ENCODE data around the gene PLEKHA6. TPM values are rescaled to one million over a fixed set of nuclear protein-coding genes. Genes with fewer than 3 reads are reported as not detected.

Gene PLEKHA6
- total RNA-seq, 1 donor from 2014 or later = 1.0 TPM

- H3K27me3 ChIP-seq (ENCODE audit: control insufficient read depth in 3 of 3, insufficient read depth in 3 of 3, low read length in 3 of 3) = peaks cover 4 to 31% (median 8%) of the 10 kb centered on the region in 3 donors
- H3K9ac ChIP-seq (ENCODE audit: low read depth in 1 of 3, low read length in 3 of 3) = no peak within 1 kb of the TSS
- H3K4me1 ChIP-seq (ENCODE audit: control insufficient read depth in 3 of 3, insufficient read depth in 3 of 3, low read length in 3 of 3) = peaks cover 24 to 47% (median 27%) of the 10 kb centered on the region in 3 donors
- no peaks in the 10 kb centered on the region for H3K36me3 ChIP-seq (ENCODE audit: control insufficient read depth in 3 of 3, insufficient read depth in 3 of 3, low read length in 3 of 3)
- no peaks in the 10 kb centered on the region for H3K9me3 ChIP-seq (ENCODE audit: control insufficient read depth in 3 of 3, low read length in 3 of 3)
- H3K4me3 ChIP-seq (ENCODE audit: low read length in 3 of 3) = no peak within 1 kb of the TSS
- H3K27ac ChIP-seq (ENCODE audit: low read depth, low read length) = no peak within 1 kb of the TSS
Measured at GRCh38 chr1:204196068-204196795, 163.5 kb downstream of the PLEKHA6 start, which contains the start of gene KISS1. KISS1 (minus strand) TSS chr1:204196491; CDS start chr1:204192876, 3,615 bp downstream.

DNA sequence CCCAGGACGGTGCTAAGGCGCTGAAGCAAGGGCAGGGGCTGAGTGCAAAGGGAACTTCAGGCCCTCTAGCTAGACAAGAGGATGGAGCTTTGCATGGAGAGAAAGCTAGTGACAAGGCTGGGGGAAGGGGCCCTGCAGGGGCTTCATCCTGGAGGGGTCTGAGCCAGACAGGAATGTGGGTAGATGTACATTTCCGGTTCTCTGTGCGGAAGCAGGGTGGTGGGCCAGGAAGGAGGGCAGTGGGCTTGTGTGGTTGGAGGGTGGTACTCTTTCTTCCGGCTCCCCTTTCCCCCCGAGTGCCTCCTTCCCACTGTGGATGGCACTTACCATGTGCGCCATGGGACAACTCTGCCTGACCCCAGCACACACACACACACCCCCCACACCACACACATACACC is 165.0 kb downstream of the PLEKHA6 start:
- Histone ChIP-seq H3K27ac (ENCODE audit: low read depth, low read length) (no peak overlapping the region), H3K4me3 (ENCODE audit: low read length in 3 of 3) (no peak overlapping the region), H3K27me3 (ENCODE audit: control insufficient read depth in 3 of 3, insufficient read depth in 3 of 3, low read length in 3 of 3) (peaks cover 5 to 32% (median 8%) of the 10 kb centered on the region in 3 donors), H3K9ac (ENCODE audit: low read depth in 1 of 3, low read length in 3 of 3) (no peak overlapping the region), H3K36me3 (ENCODE audit: control insufficient read depth in 3 of 3, insufficient read depth in 3 of 3, low read length in 3 of 3) (no peaks in the 10 kb centered on the region), H3K4me1 (ENCODE audit: control insufficient read depth in 3 of 3, insufficient read depth in 3 of 3, low read length in 3 of 3) (peaks cover 20 to 43% (median 25%) of the 10 kb centered on the region in 3 donors), H3K9me3 (ENCODE audit: control insufficient read depth in 3 of 3, low read length in 3 of 3) (no peaks in the 10 kb centered on the region)

DNA sequence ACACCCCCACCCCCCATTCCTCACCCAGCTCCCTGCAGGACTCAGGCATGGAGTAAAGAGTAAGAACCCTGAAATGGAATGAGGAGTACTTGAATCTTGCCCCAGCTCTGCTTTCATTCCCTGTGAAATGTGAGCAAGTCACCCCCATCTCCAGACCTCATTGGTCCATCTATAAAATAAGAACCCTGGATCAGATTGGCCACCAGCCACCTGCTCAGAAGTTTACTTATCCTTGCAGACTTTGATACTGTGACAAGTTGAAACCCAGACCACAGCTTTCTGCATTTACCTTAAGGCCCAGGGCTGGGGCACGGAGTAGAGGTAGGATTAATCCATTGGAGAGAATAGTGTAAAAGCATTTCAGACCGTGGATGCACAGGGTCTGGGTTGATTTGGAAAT is 165.6 kb downstream of the PLEKHA6 start:
- no peak overlapping the region for H3K9ac ChIP-seq (ENCODE audit: low read depth in 1 of 3, low read length in 3 of 3)
- H3K27me3 ChIP-seq (ENCODE audit: control insufficient read depth in 3 of 3, insufficient read depth in 3 of 3, low read length in 3 of 3) = peaks cover 12 to 39% (median 12%) of the 10 kb centered on the region in 3 donors
- H3K36me3 ChIP-seq (ENCODE audit: control insufficient read depth in 3 of 3, insufficient read depth in 3 of 3, low read length in 3 of 3) = no peaks in the 10 kb centered on the region
- H3K9me3 ChIP-seq (ENCODE audit: control insufficient read depth in 3 of 3, low read length in 3 of 3) = no peaks in the 10 kb centered on the region
- H3K4me3 ChIP-seq (ENCODE audit: low read length in 3 of 3) = no peak overlapping the region
- peaks cover 13 to 36% (median 19%) of the 10 kb centered on the region in 3 donors for H3K4me1 ChIP-seq (ENCODE audit: control insufficient read depth in 3 of 3, insufficient read depth in 3 of 3, low read length in 3 of 3)
- H3K27ac ChIP-seq (ENCODE audit: low read depth, low read length) = no peak overlapping the region

DNA sequence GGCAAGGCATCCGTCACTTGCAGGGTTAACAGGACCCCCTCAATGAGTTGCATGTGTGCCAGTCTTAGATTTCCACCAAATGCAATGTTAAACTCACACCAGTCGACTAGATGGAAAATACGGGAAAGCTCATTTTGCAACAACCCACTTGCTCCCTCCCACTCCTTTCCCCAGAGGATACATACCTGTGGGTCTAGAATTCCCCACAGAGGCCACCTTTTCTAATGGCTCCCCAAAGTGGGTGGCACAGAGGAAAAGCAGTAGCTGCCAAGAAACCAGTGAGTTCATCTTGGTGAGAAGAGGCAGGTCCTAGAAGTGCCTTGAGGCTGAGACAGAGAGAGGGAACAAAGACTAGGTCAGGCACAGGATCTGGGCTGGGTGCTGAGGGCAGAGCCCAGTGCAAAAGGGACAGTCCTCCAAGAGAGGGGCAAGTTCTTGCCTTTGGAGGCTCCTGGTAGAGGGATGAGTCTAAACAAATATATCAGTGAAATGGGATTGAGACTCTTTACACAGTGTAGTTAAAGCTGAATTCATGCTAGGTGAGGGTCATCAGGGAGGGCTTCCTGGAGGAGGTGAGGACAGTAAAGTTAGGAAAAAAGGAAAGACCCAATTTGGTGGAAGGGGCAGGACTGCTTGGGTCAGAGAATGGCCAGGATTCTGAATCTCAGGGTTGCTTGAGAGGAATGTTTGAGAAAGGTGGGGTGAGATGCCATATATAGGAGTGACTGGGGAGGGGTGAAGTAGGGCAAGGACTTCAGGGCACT is 167.0 kb downstream of the PLEKHA6 start:
- Histone ChIP-seq H3K27ac (ENCODE audit: low read depth, low read length) (no peak overlapping the region), H3K36me3 (ENCODE audit: control insufficient read depth in 3 of 3, insufficient read depth in 3 of 3, low read length in 3 of 3) (no peaks in the 10 kb centered on the region), H3K9ac (ENCODE audit: low read depth in 1 of 3, low read length in 3 of 3) (no peak overlapping the region), H3K4me1 (ENCODE audit: control insufficient read depth in 3 of 3, insufficient read depth in 3 of 3, low read length in 3 of 3) (peaks cover 2 to 23% (median 7%) of the 10 kb centered on the region in 3 donors), H3K9me3 (ENCODE audit: control insufficient read depth in 3 of 3, low read length in 3 of 3) (no peaks in the 10 kb centered on the region), H3K27me3 (ENCODE audit: control insufficient read depth in 3 of 3, insufficient read depth in 3 of 3, low read length in 3 of 3) (peaks cover 19 to 51% (median 20%) of the 10 kb centered on the region in 3 donors), H3K4me3 (ENCODE audit: low read length in 3 of 3) (no peak overlapping the region)

DNA sequence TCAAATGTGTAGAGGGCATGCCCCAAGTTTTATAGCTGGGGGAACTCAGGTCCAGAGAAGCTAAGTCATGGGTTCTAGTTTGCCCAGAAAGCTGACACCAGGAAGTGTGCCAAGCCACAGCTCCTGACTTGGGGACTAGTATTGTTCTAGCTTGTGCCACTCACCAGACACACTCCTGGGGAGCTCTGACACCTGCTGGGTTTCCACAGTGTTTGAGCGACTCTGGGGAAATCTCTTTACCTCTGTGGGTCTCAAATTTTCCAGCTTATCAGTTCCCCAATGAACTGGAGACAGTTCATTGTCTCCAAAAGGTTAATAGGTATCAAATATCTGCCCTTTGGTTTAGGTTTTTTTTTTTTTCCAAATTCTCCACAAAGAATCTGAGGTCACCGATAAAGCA is 167.7 kb downstream of the PLEKHA6 start:
- no peak overlapping the region for H3K4me3 ChIP-seq (ENCODE audit: low read length in 3 of 3)
- H3K36me3 ChIP-seq (ENCODE audit: control insufficient read depth in 3 of 3, insufficient read depth in 3 of 3, low read length in 3 of 3) = no peaks in the 10 kb centered on the region
- peaks cover 2 to 19% (median 7%) of the 10 kb centered on the region in 3 donors for H3K4me1 ChIP-seq (ENCODE audit: control insufficient read depth in 3 of 3, insufficient read depth in 3 of 3, low read length in 3 of 3)
- H3K9ac ChIP-seq (ENCODE audit: low read depth in 1 of 3, low read length in 3 of 3) = no peak overlapping the region
- no peaks in the 10 kb centered on the region for H3K9me3 ChIP-seq (ENCODE audit: control insufficient read depth in 3 of 3, low read length in 3 of 3)
- no peak overlapping the region for H3K27ac ChIP-seq (ENCODE audit: low read depth, low read length)
- H3K27me3 ChIP-seq (ENCODE audit: control insufficient read depth in 3 of 3, insufficient read depth in 3 of 3, low read length in 3 of 3) = peaks cover 26 to 57% (median 27%) of the 10 kb centered on the region in 3 donors

- no peaks in the 10 kb centered on the region for H3K36me3 ChIP-seq (ENCODE audit: control insufficient read depth in 3 of 3, insufficient read depth in 3 of 3, low read length in 3 of 3)
- no peak overlapping the region for H3K4me3 ChIP-seq (ENCODE audit: low read length in 3 of 3)
- no peak overlapping the region for H3K9ac ChIP-seq (ENCODE audit: low read depth in 1 of 3, low read length in 3 of 3)
- no peaks in the 10 kb centered on the region for H3K9me3 ChIP-seq (ENCODE audit: control insufficient read depth in 3 of 3, low read length in 3 of 3)
- no peak overlapping the region for H3K27ac ChIP-seq (ENCODE audit: low read depth, low read length)
- H3K4me1 ChIP-seq (ENCODE audit: control insufficient read depth in 3 of 3, insufficient read depth in 3 of 3, low read length in 3 of 3) = peaks cover 2 to 19% (median 7%) of the 10 kb centered on the region in 3 donors
- H3K27me3 ChIP-seq (ENCODE audit: control insufficient read depth in 3 of 3, insufficient read depth in 3 of 3, low read length in 3 of 3) = peaks cover 27 to 56% (median 29%) of the 10 kb centered on the region in 3 donors
Measured at GRCh38 chr1:204191456-204191855, 168.3 kb downstream of the PLEKHA6 start.

DNA sequence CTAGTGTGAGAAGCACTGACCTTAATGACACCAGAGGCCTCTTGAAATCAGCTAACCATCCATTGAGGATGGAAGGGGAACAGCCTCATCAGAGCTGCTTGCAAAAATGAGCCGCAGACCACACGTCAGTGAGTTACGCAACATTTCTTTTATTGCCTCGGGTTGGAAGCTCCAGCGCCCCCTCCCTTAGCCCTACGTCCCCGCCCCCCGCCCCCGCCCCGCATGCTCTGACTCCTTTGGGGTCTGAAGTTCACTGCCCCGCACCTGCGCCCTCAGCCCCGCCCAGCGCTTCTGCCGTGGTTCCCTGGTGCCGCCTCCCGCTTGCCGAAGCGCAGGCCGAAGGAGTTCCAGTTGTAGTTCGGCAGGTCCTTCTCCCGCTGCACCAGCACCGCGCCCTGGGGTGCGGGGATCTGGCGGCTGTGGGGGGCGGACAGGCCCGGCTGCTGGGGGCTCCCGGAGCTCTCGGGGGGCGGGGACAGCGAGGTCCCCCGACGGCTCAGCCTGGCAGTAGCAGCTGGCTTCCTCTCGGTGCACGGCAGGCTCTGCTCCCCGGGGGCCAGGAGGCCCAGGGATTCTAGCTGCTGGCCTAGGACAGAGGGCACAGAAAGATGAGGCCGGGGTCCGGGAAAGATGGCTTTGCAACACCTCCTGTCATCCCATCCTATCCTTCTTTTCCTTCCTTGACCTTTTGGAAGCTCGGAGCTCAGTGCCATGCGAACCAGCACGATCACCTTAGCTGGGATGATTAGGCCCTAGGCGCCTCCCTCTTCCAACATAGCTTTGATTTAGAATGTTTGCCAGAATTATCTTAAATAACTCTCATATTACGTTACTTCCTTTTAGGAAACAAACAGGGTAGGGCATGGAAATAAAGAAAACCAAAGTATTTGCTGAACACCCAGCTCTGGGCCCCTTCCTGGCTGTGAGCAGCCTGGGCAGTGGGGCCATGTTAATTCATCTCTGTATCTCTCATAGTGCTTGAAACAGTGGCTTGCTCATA is 169.2 kb downstream of the PLEKHA6 start:
- no peak overlapping the region for H3K9ac ChIP-seq (ENCODE audit: low read depth in 1 of 3, low read length in 3 of 3)
- no peak overlapping the region for H3K4me3 ChIP-seq (ENCODE audit: low read length in 3 of 3)
- peaks cover 27 to 55% (median 29%) of the 10 kb centered on the region in 3 donors for H3K27me3 ChIP-seq (ENCODE audit: control insufficient read depth in 3 of 3, insufficient read depth in 3 of 3, low read length in 3 of 3)
- H3K9me3 ChIP-seq (ENCODE audit: control insufficient read depth in 3 of 3, low read length in 3 of 3) = no peaks in the 10 kb centered on the region
- peaks cover 2 to 19% (median 7%) of the 10 kb centered on the region in 3 donors for H3K4me1 ChIP-seq (ENCODE audit: control insufficient read depth in 3 of 3, insufficient read depth in 3 of 3, low read length in 3 of 3)
- H3K36me3 ChIP-seq (ENCODE audit: control insufficient read depth in 3 of 3, insufficient read depth in 3 of 3, low read length in 3 of 3) = no peaks in the 10 kb centered on the region
- no peak overlapping the region for H3K27ac ChIP-seq (ENCODE audit: low read depth, low read length)

GRCh38 chr1:204188959-204189639 is 170.6 kb downstream of the PLEKHA6 start:
- Histone ChIP-seq H3K4me1 (ENCODE audit: control insufficient read depth in 3 of 3, insufficient read depth in 3 of 3, low read length in 3 of 3) (peaks cover 2 to 19% (median 7%) of the 10 kb centered on the region in 3 donors), H3K9me3 (ENCODE audit: control insufficient read depth in 3 of 3, low read length in 3 of 3) (no peaks in the 10 kb centered on the region), H3K27ac (ENCODE audit: low read depth, low read length) (no peak overlapping the region), H3K4me3 (ENCODE audit: low read length in 3 of 3) (no peak overlapping the region), H3K36me3 (ENCODE audit: control insufficient read depth in 3 of 3, insufficient read depth in 3 of 3, low read length in 3 of 3) (no peaks in the 10 kb centered on the region), H3K27me3 (ENCODE audit: control insufficient read depth in 3 of 3, insufficient read depth in 3 of 3, low read length in 3 of 3) (peaks cover 22 to 42% (median 29%) of the 10 kb centered on the region in 3 donors), H3K9ac (ENCODE audit: low read depth in 1 of 3, low read length in 3 of 3) (no peak overlapping the region)

DNA sequence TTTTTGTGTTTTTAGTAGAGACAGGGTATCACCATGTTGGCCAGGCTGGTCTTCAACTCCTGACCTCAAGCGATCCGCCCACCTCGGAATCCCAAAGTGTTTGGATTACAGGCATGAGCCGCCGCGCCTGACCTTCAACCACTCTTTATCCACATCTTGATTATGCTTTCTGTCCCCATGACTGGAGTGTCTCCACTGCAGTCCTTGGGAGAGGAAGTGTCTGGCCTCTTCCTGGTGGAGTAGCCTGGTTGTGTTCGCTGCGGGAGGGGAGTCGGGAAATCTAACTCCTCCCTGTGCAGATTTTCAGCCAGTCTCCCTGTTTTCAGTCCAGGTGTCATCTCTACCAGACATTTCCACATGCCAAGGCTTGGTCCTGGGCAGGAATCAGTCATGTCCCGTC is 173.1 kb downstream of the PLEKHA6 start:
- Histone ChIP-seq H3K9me3 (ENCODE audit: control insufficient read depth in 3 of 3, low read length in 3 of 3) (no peaks in the 10 kb centered on the region), H3K27me3 (ENCODE audit: control insufficient read depth in 3 of 3, insufficient read depth in 3 of 3, low read length in 3 of 3) (peaks cover 19 to 33% (median 29%) of the 10 kb centered on the region in 3 donors)

More for the DNA sequence above, 173.1 kb downstream of the PLEKHA6 start:
- Histone ChIP-seq H3K4me3 (ENCODE audit: low read length in 3 of 3) (no peak overlapping the region), H3K36me3 (ENCODE audit: control insufficient read depth in 3 of 3, insufficient read depth in 3 of 3, low read length in 3 of 3) (no peaks in the 10 kb centered on the region), H3K27ac (ENCODE audit: low read depth, low read length) (no peak overlapping the region), H3K9ac (ENCODE audit: low read depth in 1 of 3, low read length in 3 of 3) (no peak overlapping the region), H3K4me1 (ENCODE audit: control insufficient read depth in 3 of 3, insufficient read depth in 3 of 3, low read length in 3 of 3) (peaks cover 1 to 10% (median 2%) of the 10 kb centered on the region in 3 donors)
